HCT116 (cell line): ENCODE results near the gene TESK1. TPM values are rescaled to one million over a fixed set of nuclear protein-coding genes. Genes with fewer than 3 reads are reported as not detected.

Experiments used
- ATAC-seq: fragments of 200-7000 bp; cut with Tn5 transposase; 2 replicates; pipeline ENCODE4 v1.9.1; 2020; ENCODE audit warnings: mild to moderate bottlenecking, moderate library complexity
- BruUV-seq: library from RNA; stranded (reverse); fragments of 400-500 nt; replicated peaks from 2 replicates; lab custom pipeline; 2021; lab: Mats Ljungman, UMichigan
- CTCF ChIA-PET: fragments of 300-600 bp; sonication (Branson Sonifier 250); formaldehyde crosslinking; loops from one replicate; lab custom pipeline; 2021; ENCODE audit warnings: antibody characterized with exemption; lab: Charles Lee
- POLR2A ChIA-PET: fragments of 300-600, 350-600 bp; sonication (Branson Sonifier 250); formaldehyde crosslinking; loops from one replicate; lab custom pipeline; 2021; ENCODE audit warnings: antibody characterized with exemption; lab: Charles Lee
- RAD21 ChIA-PET, 2 experiments: fragments of 300-600 bp; sonication (Branson Sonifier 250); formaldehyde crosslinking; loops; one replicate each; lab custom pipeline; 2023; ENCODE audit warnings: low total read pairs in 2 of 2; ENCODE audit not compliant: uncharacterized antibody in 2 of 2, unreplicated experiment in 2 of 2, low non-redundant PET in 1 of 2; lab: Charles Lee
- DNase-seq: peaks from one replicate; pipeline ENCODE4 v3.0.0-alpha.2; 2010; ENCODE audit warnings: low read depth, low spot score
- H2AFZ ChIP-seq: fragments of 200-600 bp; shearing (Covaris generic), sonication (generic); 2 replicates; pipeline ENCODE4 v1.6.1; 2017; ENCODE audit warnings: low read depth, mixed run types, mixed read lengths, antibody characterized with exemption, low read length; ENCODE audit not compliant: poor library complexity, severe bottlenecking
- H3K27ac ChIP-seq: 2 replicates; pipeline ENCODE4 v1.5.1; 2012; ENCODE audit warnings: low read depth, low read length
- H3K27me3 ChIP-seq: fragments of 200-600 bp; sonication (generic); 2 replicates; pipeline ENCODE4 v1.6.1; 2016; ENCODE audit warnings: mixed run types, low read length, mixed read lengths; ENCODE audit not compliant: insufficient read depth
- H3K36me3 ChIP-seq, 2 experiments: fragments of 200-500 bp in 1 of 2; fragments of 200-600 bp in 1 of 2; sonication (Bioruptor generic) in 1 of 2; sonication (generic) in 1 of 2; 2 replicates each; pipeline versions ENCODE4 v1.5.1 to v1.6.1; 2014 to 2016; ENCODE audit warnings: low read length in 2 of 2, inconsistent platforms in 1 of 2, mixed read lengths in 1 of 2, mixed run types in 1 of 2; ENCODE audit not compliant: insufficient read depth in 2 of 2, control insufficient read depth in 1 of 2
- H3K4me1 ChIP-seq, 2 experiments: fragments of 200-600 bp in 1 of 2; sonication (generic) in 1 of 2; 2 replicates each; pipeline versions ENCODE4 v1.5.1 to v1.6.1; 2012 to 2017; ENCODE audit warnings: low read length in 2 of 2, inconsistent platforms in 1 of 2, mild to moderate bottlenecking in 1 of 2, mixed read lengths in 1 of 2, mixed run types in 1 of 2, moderate library complexity in 1 of 2; ENCODE audit not compliant: insufficient read depth in 2 of 2, control insufficient read depth in 1 of 2
- H3K4me2 ChIP-seq: fragments of 200-600 bp; sonication (generic); 2 replicates; pipeline ENCODE4 v1.6.1; 2017; ENCODE audit warnings: mixed run types, low read length, mixed read lengths
- H3K4me3 ChIP-seq, 2 experiments: fragments of 200-600 bp in 1 of 2; sonication (generic) in 1 of 2; replicated peaks in 1 of 2; 2 replicates each; pipeline ENCODE4 v1.5.1; 2011 to 2016; ENCODE audit warnings: low read length in 2 of 2, control low read depth in 1 of 2, low read depth in 1 of 2, mild to moderate bottlenecking in 1 of 2, mixed read lengths in 1 of 2, mixed run types in 1 of 2
- H3K79me2 ChIP-seq: fragments of 200-600 bp; sonication (generic); 2 replicates; pipeline ENCODE4 v1.6.1; 2017; ENCODE audit warnings: mild to moderate bottlenecking, mixed run types, low read length, moderate library complexity, mixed read lengths; ENCODE audit not compliant: insufficient read depth
- H3K9ac ChIP-seq: fragments of 200-600 bp; sonication (generic); 2 replicates; pipeline ENCODE4 v1.6.1; 2016; ENCODE audit warnings: low read length, mixed read lengths
- H3K9me2 ChIP-seq: fragments of 200-600 bp; sonication (generic), shearing (Covaris generic); 2 replicates; pipeline ENCODE4 v1.6.1; 2017; ENCODE audit warnings: mixed run types, mild to moderate bottlenecking, moderate library complexity; ENCODE audit not compliant: insufficient read depth
- H3K9me3 ChIP-seq, 2 experiments: fragments of 200-500 bp in 1 of 2; fragments of 200-600 bp in 1 of 2; sonication (Bioruptor generic) in 1 of 2; sonication (generic) in 1 of 2; 2 replicates each; pipeline ENCODE4 v1.6.1; 2014 to 2017; ENCODE audit warnings: low read length in 2 of 2, mixed read lengths in 2 of 2, inconsistent platforms in 1 of 2, low read depth in 1 of 2, mild to moderate bottlenecking in 1 of 2, mixed run types in 1 of 2, moderate library complexity in 1 of 2; ENCODE audit not compliant: control insufficient read depth in 1 of 2, insufficient read depth in 1 of 2
- H4K20me1 ChIP-seq: fragments of 200-600 bp; sonication (generic), shearing (Covaris generic); 2 replicates; pipeline ENCODE4 v1.6.1; 2017; ENCODE audit warnings: mixed run types, mild to moderate bottlenecking, moderate library complexity; ENCODE audit not compliant: insufficient read depth
- REST ChIP-seq: IDR thresholded peaks from 2 replicates; pipeline ENCODE4 v1.6.1; 2012; ENCODE audit warnings: low read depth
- intact Hi-C: fragments of 100-400 bp; cut with micrococcal nuclease; formaldehyde crosslinking; loops from 2 replicates; pipeline ENCODE4 v1.10.0; 2022
- total RNA-seq: library from RNA; stranded (reverse); gene quantifications from one replicate; pipeline ENCODE4 v1.2.1, GENCODE V29; 2021; ENCODE audit not compliant: unreplicated experiment
- TF ChIP-seq, protein P1 (sequence below), 3 experiments: fragments of 200-600 bp in 1 of 3; sonication (generic) in 1 of 3; IDR thresholded peaks in 2 of 3; conservative IDR thresholded peaks in 1 of 3; 2 replicates each; pipeline ENCODE4 v1.5.1; 2012 to 2017; ENCODE audit warnings: low read depth in 2 of 3, low read length in 2 of 3, antibody characterized with exemption in 1 of 3, borderline replicate concordance in 1 of 3, control low read depth in 1 of 3, mild to moderate bottlenecking in 1 of 3, mixed read lengths in 1 of 3, mixed run types in 1 of 3, moderate library complexity in 1 of 3; ENCODE audit not compliant: insufficient read depth in 1 of 3

Gene TESK1
- total RNA-seq, 1 experiment from 2014 or later: 26.6 TPM

DNA sequence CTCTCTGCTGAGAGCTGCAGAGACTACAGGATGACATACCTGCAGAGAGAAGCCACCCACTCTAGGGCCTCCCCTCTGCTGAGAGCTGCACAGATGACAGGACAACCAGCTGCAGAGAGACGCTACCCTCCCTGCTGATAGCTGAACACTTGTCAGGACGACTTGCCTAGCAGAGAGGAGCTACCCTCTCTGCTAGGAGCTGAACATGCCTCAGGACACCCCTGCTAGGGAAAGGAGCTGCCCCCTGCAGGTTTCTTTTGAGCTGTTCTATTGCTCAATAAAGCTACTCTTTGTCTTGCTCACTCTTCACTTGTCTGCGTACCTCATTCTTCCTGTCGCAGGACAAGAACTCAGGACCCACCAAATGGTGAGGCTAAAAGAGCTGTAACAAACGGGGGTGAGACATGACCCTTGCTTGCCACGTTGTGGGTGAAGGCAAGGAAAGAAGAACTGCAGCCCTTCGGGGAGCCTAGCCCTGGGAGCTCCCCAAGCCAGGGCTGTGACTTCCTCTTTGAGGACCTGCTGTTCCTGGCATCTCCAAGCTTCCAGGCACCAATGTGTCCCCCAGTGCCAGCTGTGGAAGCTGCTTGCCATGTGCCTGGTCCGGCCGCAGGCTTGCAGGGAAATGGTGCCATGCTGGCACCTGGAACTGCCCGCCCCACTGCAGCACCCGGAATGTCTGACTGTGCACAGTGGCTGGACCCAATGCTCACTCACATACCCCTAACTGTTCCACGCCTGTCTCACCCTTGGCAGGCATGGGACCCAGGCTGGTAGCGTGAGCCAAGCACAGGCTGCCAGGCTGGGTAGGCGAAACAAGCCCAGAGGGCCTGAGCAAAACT, 5.1 kb upstream of the TESK1 start:
- CTCF ChIA-PET: interaction anchor here (0.8 to 1.0 kb wide), 3 partner anchors 15 to 700 kb away, joined by 3 to 4 read pairs (median 3); no protein-coding TSS in a partner anchor
- Histone ChIP-seq H3K9me2 (no peaks in the 10 kb centered on the region), H3K9ac (no peak overlapping the region), H3K27me3 (no peaks in the 10 kb centered on the region), H4K20me1 (no peaks in the 10 kb centered on the region), H3K4me1 (peaks cover 8 to 23% of the 10 kb centered on the region in 2 experiments; a peak in 3 of 4 replicates), H3K4me2 (no peak overlapping the region), H3K36me3 (no peaks in the 10 kb centered on the region), H3K79me2 (0 out of 2 replicates have a peak, but pooled peaks cover 5% of the 10 kb centered on the region), H3K27ac (no peak overlapping the region), H2AFZ (no peak overlapping the region), H3K9me3 (no peaks in the 10 kb centered on the region), H3K4me3 (no peak overlapping the region)
- DNase-seq: no peak
- intact Hi-C loops: no loop called here
- POLR2A ChIA-PET: no interaction called here
- RAD21 ChIA-PET: no interaction called here
- no TSS peak for BruUV-seq
- no peak for TF ChIP-seq REST
- TF ChIP-seq, protein P1, sequence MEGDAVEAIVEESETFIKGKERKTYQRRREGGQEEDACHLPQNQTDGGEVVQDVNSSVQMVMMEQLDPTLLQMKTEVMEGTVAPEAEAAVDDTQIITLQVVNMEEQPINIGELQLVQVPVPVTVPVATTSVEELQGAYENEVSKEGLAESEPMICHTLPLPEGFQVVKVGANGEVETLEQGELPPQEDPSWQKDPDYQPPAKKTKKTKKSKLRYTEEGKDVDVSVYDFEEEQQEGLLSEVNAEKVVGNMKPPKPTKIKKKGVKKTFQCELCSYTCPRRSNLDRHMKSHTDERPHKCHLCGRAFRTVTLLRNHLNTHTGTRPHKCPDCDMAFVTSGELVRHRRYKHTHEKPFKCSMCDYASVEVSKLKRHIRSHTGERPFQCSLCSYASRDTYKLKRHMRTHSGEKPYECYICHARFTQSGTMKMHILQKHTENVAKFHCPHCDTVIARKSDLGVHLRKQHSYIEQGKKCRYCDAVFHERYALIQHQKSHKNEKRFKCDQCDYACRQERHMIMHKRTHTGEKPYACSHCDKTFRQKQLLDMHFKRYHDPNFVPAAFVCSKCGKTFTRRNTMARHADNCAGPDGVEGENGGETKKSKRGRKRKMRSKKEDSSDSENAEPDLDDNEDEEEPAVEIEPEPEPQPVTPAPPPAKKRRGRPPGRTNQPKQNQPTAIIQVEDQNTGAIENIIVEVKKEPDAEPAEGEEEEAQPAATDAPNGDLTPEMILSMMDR (IDR thresholded peaks at IDR 0.05 in 2 of 3, conservative IDR thresholded peaks at IDR 0.05 in 1 of 3; ENCODE audit: borderline replicate concordance in 1 of 3, insufficient read depth in 1 of 3, low read depth in 2 of 3, low read length in 2 of 3): peak in 2 of 3 experiments; percentile 21 to 27; a peak in 2 of 6 replicates
- ATAC-seq: no peak
